Astrocyte (in vitro differentiated cells and primary cell): ENCODE results near the gene CDSN. TPM values are rescaled to one million over a fixed set of nuclear protein-coding genes. Genes with fewer than 3 reads are reported as not detected.

ENCODE experiments used
- DNase-seq: peaks from one replicate; pipeline ENCODE4 v3.0.0-alpha.2; 2010; ENCODE audit warnings: low read depth
- FAIRE-seq: peaks from 2 replicates; lab custom pipeline; 2011; peaks lifted over from hg19 to GRCh38; lab: Jason Lieb, UNC
- H2AFZ ChIP-seq: 2 replicates; pipeline ENCODE4 v1.6.0; 2012; ENCODE audit warnings: low read depth, low read length, inconsistent platforms
- H3K27ac ChIP-seq: 2 replicates; pipeline ENCODE4 v1.5.1; 2011; ENCODE audit warnings: low read depth, low read length, inconsistent platforms
- H3K27me3 ChIP-seq: 2 replicates; pipeline ENCODE4 v1.6.0; 2011; ENCODE audit warnings: low read length, inconsistent platforms; ENCODE audit not compliant: insufficient read depth
- H3K36me3 ChIP-seq: 2 replicates; pipeline ENCODE4 v1.5.1; 2011; ENCODE audit warnings: low read length, inconsistent platforms; ENCODE audit not compliant: insufficient read depth
- H3K4me1 ChIP-seq: 2 replicates; pipeline ENCODE4 v1.5.1; 2011; ENCODE audit warnings: low read length, inconsistent platforms; ENCODE audit not compliant: insufficient read depth
- H3K4me2 ChIP-seq: 2 replicates; pipeline ENCODE4 v1.6.0; 2012; ENCODE audit warnings: low read length, inconsistent platforms
- H3K4me3 ChIP-seq: 2 replicates; pipeline ENCODE4 v1.5.1; 2011; ENCODE audit warnings: low read depth, mild to moderate bottlenecking, low read length, inconsistent platforms; ENCODE audit not compliant: insufficient read depth
- H3K79me2 ChIP-seq: 2 replicates; pipeline ENCODE4 v1.6.0; 2012; ENCODE audit warnings: mild to moderate bottlenecking, low read length, inconsistent platforms; ENCODE audit not compliant: insufficient read depth
- H3K9ac ChIP-seq: 2 replicates; pipeline ENCODE4 v1.6.0; 2012; ENCODE audit warnings: mild to moderate bottlenecking, low read length, inconsistent platforms
- H3K9me3 ChIP-seq: 2 replicates; pipeline ENCODE4 v1.5.1; 2012; ENCODE audit warnings: low read depth, mild to moderate bottlenecking, low read length, inconsistent platforms; ENCODE audit not compliant: insufficient read depth
- H4K20me1 ChIP-seq: 2 replicates; pipeline ENCODE4 v1.6.0; 2012; ENCODE audit warnings: low read length, inconsistent platforms; ENCODE audit not compliant: insufficient read depth
- H3K27ac Mint-ChIP-seq: one replicate; pipeline ENCODE4 v1.8.0; 2021; ENCODE audit warnings: mild to moderate bottlenecking, mixed read lengths; ENCODE audit not compliant: unreplicated experiment
- H3K27me3 Mint-ChIP-seq: one replicate; pipeline ENCODE4 v1.8.0; 2021; ENCODE audit warnings: low read depth, mixed read lengths; ENCODE audit not compliant: unreplicated experiment
- H3K36me3 Mint-ChIP-seq: one replicate; pipeline ENCODE4 v1.8.0; 2021; ENCODE audit warnings: low read depth, mixed read lengths; ENCODE audit not compliant: unreplicated experiment
- H3K4me1 Mint-ChIP-seq: one replicate; pipeline ENCODE4 v1.8.0; 2021; ENCODE audit warnings: low read depth, mixed read lengths; ENCODE audit not compliant: unreplicated experiment
- H3K4me3 Mint-ChIP-seq: one replicate; pipeline ENCODE4 v1.8.0; 2021; ENCODE audit warnings: mild to moderate bottlenecking, moderate library complexity, mixed read lengths; ENCODE audit not compliant: unreplicated experiment
- H3K9me3 Mint-ChIP-seq: one replicate; pipeline ENCODE4 v1.8.0; 2021; ENCODE audit warnings: mild to moderate bottlenecking, mixed read lengths; ENCODE audit not compliant: unreplicated experiment
- CTCF ChIP-seq: IDR thresholded peaks from 2 replicates; pipeline ENCODE4 v1.5.1; 2011; ENCODE audit warnings: low read depth, mild to moderate bottlenecking, inconsistent platforms, low read length, moderate library complexity; ENCODE audit not compliant: insufficient read depth
- EZH2 ChIP-seq: IDR thresholded peaks from 2 replicates; pipeline ENCODE4 v1.6.1; 2012; ENCODE audit warnings: mild to moderate bottlenecking, low read length, inconsistent platforms; ENCODE audit not compliant: insufficient read depth
- total RNA-seq: library from RNA; stranded (reverse); gene quantifications from 2 replicates; pipeline ENCODE4 v1.2.1, GENCODE V29; 2021

The CDSN gene
- total RNA-seq, 1 donor from 2014 or later = 0.27 TPM

- DNase-seq = no peak
- H3K36me3 ChIP-seq = no peaks in the 10 kb centered on the region
- Mint-ChIP-seq H3K27me3 (no peaks in the 10 kb centered on the region), H3K9me3 (no peaks in the 10 kb centered on the region), H3K4me1 (peaks cover 2% of the 10 kb centered on the region), H3K36me3 (peaks cover 4% of the 10 kb centered on the region), H3K27ac (no peak overlapping the region), H3K4me3 (no peak overlapping the region)
- H3K79me2 ChIP-seq = peaks cover 16% of the 10 kb centered on the region
- peaks cover 13% of the 10 kb centered on the region for H3K4me1 ChIP-seq
- H3K27ac ChIP-seq = no peak overlapping the region
- H3K9ac ChIP-seq = no peak overlapping the region
- no peak overlapping the region for H3K4me3 ChIP-seq
- TF ChIP-seq EZH2 (no peak), CTCF (no peak)
- H2AFZ ChIP-seq = no peak overlapping the region
- FAIRE-seq = no peak
- H4K20me1 ChIP-seq = no peaks in the 10 kb centered on the region
- no peaks in the 10 kb centered on the region for H3K27me3 ChIP-seq
- no peaks in the 10 kb centered on the region for H3K9me3 ChIP-seq
- no peak overlapping the region for H3K4me2 ChIP-seq
These were observed 36.4 kb upstream of the CDSN start for GRCh38 chr6:31156641-31157040.

GRCh38 chr6:31154436-31154835, 34.2 kb upstream of the CDSN start:
- H3K4me1 Mint-ChIP-seq = peaks cover 2% of the 10 kb centered on the region
- Histone ChIP-seq H3K9ac (no peak overlapping the region), H3K4me3 (no peak overlapping the region), H4K20me1 (no peaks in the 10 kb centered on the region), H3K4me1 (peaks cover 8% of the 10 kb centered on the region), H2AFZ (no peak overlapping the region), H3K79me2 (peaks cover 9% of the 10 kb centered on the region), H3K27ac (no peak overlapping the region), H3K27me3 (no peaks in the 10 kb centered on the region), H3K36me3 (no peaks in the 10 kb centered on the region), H3K4me2 (no peak overlapping the region), H3K9me3 (no peaks in the 10 kb centered on the region)
- no peak overlapping the region for H3K27ac Mint-ChIP-seq
- no peak for TF ChIP-seq CTCF
- TF ChIP-seq EZH2 = no peak
- H3K4me3 Mint-ChIP-seq = no peak overlapping the region
- H3K9me3 Mint-ChIP-seq = no peaks in the 10 kb centered on the region
- H3K27me3 Mint-ChIP-seq = no peaks in the 10 kb centered on the region
- FAIRE-seq = no peak
- no peak for DNase-seq
- peaks cover 14% of the 10 kb centered on the region for H3K36me3 Mint-ChIP-seq

GRCh38 chr6:31152781-31153180, 32.5 kb upstream of the CDSN start:
- H3K36me3 Mint-ChIP-seq = peaks cover 14% of the 10 kb centered on the region

More at GRCh38 chr6:31152781-31153180, 32.5 kb upstream of the CDSN start:
- Histone ChIP-seq H3K79me2 (peaks cover 4% of the 10 kb centered on the region), H3K9me3 (no peaks in the 10 kb centered on the region), H3K27ac (no peak overlapping the region), H3K4me3 (no peak overlapping the region), H3K4me2 (no peak overlapping the region), H3K9ac (no peak overlapping the region), H3K4me1 (peaks cover 5% of the 10 kb centered on the region), H3K27me3 (no peaks in the 10 kb centered on the region), H2AFZ (no peak overlapping the region), H3K36me3 (no peaks in the 10 kb centered on the region), H4K20me1 (no peaks in the 10 kb centered on the region)
- H3K9me3 Mint-ChIP-seq = no peaks in the 10 kb centered on the region
- FAIRE-seq (no peak), DNase-seq (no peak)
- no peaks in the 10 kb centered on the region for H3K27me3 Mint-ChIP-seq
- no peak overlapping the region for H3K27ac Mint-ChIP-seq
- H3K4me3 Mint-ChIP-seq = no peak overlapping the region
- no peaks in the 10 kb centered on the region for H3K4me1 Mint-ChIP-seq
- TF ChIP-seq EZH2 = no peak
